ENCODE measurements around the gene IFNL1. TPM values are rescaled to one million over a fixed set of nuclear protein-coding genes. Genes with fewer than 3 reads are reported as not detected.

IFNL1 gene
- total and polyA plus RNA-seq, 9 of the 15 experiments (the other 6 are each of a cell fraction or from before 2014, with no cell fraction given): not detected

DNA sequence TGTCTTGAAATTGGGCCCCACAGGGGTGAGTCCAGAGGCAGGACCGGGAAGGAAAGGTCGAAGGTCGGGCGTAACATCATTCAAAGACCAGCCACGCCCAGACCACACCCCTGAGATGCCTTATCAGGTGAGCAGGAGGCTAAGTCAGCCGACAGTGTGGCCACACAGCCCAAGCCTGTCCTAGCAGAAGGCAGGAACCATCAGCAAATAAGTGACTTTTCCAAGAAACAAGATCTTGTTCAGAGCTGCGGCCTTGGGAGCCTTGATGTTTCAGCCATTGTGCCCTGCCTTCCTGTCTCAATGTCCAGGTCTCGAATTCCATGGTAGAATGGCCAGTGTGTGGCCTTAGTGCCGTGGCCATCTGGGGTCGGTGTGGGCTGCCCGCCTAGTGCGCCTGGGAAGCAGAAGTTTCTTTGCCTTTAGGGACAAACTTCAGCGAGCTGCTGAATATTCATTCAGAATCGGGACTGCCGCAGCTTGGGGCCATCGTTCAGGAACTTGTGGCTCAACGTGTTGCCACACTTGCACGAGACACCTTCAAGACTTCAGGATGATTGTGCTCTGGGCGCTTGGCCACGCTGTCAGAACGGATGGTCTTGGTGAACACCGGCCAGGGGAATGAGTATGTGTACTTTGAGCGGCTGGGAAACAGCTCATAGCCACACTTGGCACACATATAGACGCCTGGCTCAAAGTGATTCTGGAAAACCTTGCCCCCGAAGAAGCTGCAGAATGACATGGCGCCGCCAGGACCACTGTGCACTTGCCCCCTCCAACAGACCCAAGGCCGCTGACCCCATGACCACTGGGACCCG lies 41.5 kb upstream of the IFNL1 start (continued):
- TF ChIP-seq ZBTB1 (CRISPR knock-in tag; IDR thresholded peaks at IDR 0.05; ENCODE audit: borderline replicate concordance, low read depth) (0 out of 2 replicates have a peak, but pooled peaks have one; percentile 52), ZNF764 (CRISPR knock-in tag; IDR thresholded peaks at IDR 0.05; ENCODE audit: low read depth) (no peak), FOXK2 (conservative IDR thresholded peaks at IDR 0.05 in 1 of 2, IDR thresholded peaks at IDR 0.05 in 1 of 2; ENCODE audit: low read depth in 2 of 2) (0 out of 4 replicates have a peak, but pooled peaks of 1 of the 2 experiments have one; percentile 32), HEY1 (CRISPR knock-in tag; IDR thresholded peaks at IDR 0.05; ENCODE audit: borderline replicate concordance) (no peak), TBP (optimal IDR thresholded peaks at IDR 0.05; ENCODE audit: low read depth, low read length) (peak; percentile 87), POLR2G (IDR thresholded peaks at IDR 0.05; ENCODE audit: low read depth, low read length) (peak; percentile 71), NRF1 (conservative IDR thresholded peaks at IDR 0.05 in 1 of 2, IDR thresholded peaks at IDR 0.05 in 1 of 2) (peak in 1 of 2 experiments; percentile 36; a peak in 1 of 4 replicates), L3MBTL2 (IDR thresholded peaks at IDR 0.05) (peak; percentile 60), KLF1 (tag; IDR thresholded peaks at IDR 0.05) (0 out of 2 replicates have a peak, but pooled peaks have one; percentile 31), ZEB2 (IDR thresholded peaks at IDR 0.05) (peak; percentile 70; the same call in 1 of the 2 replicates)
- TF ChIP-seq, protein P1, sequence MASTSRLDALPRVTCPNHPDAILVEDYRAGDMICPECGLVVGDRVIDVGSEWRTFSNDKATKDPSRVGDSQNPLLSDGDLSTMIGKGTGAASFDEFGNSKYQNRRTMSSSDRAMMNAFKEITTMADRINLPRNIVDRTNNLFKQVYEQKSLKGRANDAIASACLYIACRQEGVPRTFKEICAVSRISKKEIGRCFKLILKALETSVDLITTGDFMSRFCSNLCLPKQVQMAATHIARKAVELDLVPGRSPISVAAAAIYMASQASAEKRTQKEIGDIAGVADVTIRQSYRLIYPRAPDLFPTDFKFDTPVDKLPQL (IDR thresholded peaks at IDR 0.05; ENCODE audit: extremely low read depth, insufficient read length): no peak
- TF ChIP-seq, protein P2, sequence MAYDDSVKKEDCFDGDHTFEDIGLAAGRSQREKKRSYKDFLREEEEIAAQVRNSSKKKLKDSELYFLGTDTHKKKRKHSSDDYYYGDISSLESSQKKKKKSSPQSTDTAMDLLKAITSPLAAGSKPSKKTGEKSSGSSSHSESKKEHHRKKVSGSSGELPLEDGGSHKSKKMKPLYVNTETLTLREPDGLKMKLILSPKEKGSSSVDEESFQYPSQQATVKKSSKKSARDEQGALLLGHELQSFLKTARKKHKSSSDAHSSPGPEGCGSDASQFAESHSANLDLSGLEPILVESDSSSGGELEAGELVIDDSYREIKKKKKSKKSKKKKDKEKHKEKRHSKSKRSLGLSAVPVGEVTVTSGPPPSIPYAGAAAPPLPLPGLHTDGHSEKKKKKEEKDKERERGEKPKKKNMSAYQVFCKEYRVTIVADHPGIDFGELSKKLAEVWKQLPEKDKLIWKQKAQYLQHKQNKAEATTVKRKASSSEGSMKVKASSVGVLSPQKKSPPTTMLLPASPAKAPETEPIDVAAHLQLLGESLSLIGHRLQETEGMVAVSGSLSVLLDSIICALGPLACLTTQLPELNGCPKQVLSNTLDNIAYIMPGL (CRISPR knock-in tag; IDR thresholded peaks at IDR 0.05): 0 out of 2 replicates have a peak, but pooled peaks have one; percentile 51
- TF ChIP-seq, protein P3, sequence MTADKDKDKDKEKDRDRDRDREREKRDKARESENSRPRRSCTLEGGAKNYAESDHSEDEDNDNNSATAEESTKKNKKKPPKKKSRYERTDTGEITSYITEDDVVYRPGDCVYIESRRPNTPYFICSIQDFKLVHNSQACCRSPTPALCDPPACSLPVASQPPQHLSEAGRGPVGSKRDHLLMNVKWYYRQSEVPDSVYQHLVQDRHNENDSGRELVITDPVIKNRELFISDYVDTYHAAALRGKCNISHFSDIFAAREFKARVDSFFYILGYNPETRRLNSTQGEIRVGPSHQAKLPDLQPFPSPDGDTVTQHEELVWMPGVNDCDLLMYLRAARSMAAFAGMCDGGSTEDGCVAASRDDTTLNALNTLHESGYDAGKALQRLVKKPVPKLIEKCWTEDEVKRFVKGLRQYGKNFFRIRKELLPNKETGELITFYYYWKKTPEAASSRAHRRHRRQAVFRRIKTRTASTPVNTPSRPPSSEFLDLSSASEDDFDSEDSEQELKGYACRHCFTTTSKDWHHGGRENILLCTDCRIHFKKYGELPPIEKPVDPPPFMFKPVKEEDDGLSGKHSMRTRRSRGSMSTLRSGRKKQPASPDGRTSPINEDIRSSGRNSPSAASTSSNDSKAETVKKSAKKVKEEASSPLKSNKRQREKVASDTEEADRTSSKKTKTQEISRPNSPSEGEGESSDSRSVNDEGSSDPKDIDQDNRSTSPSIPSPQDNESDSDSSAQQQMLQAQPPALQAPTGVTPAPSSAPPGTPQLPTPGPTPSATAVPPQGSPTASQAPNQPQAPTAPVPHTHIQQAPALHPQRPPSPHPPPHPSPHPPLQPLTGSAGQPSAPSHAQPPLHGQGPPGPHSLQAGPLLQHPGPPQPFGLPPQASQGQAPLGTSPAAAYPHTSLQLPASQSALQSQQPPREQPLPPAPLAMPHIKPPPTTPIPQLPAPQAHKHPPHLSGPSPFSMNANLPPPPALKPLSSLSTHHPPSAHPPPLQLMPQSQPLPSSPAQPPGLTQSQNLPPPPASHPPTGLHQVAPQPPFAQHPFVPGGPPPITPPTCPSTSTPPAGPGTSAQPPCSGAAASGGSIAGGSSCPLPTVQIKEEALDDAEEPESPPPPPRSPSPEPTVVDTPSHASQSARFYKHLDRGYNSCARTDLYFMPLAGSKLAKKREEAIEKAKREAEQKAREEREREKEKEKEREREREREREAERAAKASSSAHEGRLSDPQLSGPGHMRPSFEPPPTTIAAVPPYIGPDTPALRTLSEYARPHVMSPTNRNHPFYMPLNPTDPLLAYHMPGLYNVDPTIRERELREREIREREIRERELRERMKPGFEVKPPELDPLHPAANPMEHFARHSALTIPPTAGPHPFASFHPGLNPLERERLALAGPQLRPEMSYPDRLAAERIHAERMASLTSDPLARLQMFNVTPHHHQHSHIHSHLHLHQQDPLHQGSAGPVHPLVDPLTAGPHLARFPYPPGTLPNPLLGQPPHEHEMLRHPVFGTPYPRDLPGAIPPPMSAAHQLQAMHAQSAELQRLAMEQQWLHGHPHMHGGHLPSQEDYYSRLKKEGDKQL (CRISPR knock-in tag; IDR thresholded peaks at IDR 0.05; ENCODE audit: borderline replicate concordance): peak; percentile 85; the same call in 1 of the 2 replicates
- TF ChIP-seq, protein P4, sequence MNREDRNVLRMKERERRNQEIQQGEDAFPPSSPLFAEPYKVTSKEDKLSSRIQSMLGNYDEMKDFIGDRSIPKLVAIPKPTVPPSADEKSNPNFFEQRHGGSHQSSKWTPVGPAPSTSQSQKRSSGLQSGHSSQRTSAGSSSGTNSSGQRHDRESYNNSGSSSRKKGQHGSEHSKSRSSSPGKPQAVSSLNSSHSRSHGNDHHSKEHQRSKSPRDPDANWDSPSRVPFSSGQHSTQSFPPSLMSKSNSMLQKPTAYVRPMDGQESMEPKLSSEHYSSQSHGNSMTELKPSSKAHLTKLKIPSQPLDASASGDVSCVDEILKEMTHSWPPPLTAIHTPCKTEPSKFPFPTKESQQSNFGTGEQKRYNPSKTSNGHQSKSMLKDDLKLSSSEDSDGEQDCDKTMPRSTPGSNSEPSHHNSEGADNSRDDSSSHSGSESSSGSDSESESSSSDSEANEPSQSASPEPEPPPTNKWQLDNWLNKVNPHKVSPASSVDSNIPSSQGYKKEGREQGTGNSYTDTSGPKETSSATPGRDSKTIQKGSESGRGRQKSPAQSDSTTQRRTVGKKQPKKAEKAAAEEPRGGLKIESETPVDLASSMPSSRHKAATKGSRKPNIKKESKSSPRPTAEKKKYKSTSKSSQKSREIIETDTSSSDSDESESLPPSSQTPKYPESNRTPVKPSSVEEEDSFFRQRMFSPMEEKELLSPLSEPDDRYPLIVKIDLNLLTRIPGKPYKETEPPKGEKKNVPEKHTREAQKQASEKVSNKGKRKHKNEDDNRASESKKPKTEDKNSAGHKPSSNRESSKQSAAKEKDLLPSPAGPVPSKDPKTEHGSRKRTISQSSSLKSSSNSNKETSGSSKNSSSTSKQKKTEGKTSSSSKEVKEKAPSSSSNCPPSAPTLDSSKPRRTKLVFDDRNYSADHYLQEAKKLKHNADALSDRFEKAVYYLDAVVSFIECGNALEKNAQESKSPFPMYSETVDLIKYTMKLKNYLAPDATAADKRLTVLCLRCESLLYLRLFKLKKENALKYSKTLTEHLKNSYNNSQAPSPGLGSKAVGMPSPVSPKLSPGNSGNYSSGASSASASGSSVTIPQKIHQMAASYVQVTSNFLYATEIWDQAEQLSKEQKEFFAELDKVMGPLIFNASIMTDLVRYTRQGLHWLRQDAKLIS (CRISPR knock-in tag; IDR thresholded peaks at IDR 0.05): 0 out of 2 replicates have a peak, but pooled peaks have one; percentile 62
